Measurements from ENCODE around the gene LRP1B.

DNA sequence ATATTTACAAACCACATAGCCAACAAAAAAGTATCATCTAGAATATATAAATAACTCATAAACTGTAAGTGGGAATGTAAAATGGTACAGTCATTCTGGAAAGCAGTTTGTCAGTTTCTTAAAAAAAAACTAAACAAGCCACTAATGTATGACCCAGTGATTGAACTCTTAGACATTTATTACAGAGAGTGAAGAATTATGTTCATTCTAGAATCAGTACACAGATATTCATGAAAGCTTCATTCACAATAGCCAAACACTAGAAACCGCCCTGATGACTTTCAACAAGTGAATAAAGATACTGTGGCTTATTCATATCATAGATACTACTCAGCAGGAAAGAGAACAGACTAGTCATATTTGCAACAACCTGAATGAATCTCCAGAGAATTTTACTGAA, 1541.5 kb downstream of the LRP1B start:
- TF ChIP-seq, protein P1, sequence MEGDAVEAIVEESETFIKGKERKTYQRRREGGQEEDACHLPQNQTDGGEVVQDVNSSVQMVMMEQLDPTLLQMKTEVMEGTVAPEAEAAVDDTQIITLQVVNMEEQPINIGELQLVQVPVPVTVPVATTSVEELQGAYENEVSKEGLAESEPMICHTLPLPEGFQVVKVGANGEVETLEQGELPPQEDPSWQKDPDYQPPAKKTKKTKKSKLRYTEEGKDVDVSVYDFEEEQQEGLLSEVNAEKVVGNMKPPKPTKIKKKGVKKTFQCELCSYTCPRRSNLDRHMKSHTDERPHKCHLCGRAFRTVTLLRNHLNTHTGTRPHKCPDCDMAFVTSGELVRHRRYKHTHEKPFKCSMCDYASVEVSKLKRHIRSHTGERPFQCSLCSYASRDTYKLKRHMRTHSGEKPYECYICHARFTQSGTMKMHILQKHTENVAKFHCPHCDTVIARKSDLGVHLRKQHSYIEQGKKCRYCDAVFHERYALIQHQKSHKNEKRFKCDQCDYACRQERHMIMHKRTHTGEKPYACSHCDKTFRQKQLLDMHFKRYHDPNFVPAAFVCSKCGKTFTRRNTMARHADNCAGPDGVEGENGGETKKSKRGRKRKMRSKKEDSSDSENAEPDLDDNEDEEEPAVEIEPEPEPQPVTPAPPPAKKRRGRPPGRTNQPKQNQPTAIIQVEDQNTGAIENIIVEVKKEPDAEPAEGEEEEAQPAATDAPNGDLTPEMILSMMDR (IDR thresholded peaks at IDR 0.05) = no peak
- no peak for TF ChIP-seq POLR2A (IDR thresholded peaks at IDR 0.05)

All from thyroid gland (tissue), 4 donors.